CD4-positive, CD25-positive, alpha-beta regulatory T cell (primary cell): ENCODE data around the gene RBBP7. TPM values are rescaled to one million over a fixed set of nuclear protein-coding genes. Genes with fewer than 3 reads are reported as not detected.
A peak's percentile ranks its signal among the peaks of the same experiment; 100 is the strongest.

Experiments used
- ATAC-seq, 2 donors: fragments of 150-1000 bp; cut with Tn5 transposase; one replicate each; pipeline ENCODE4 v1.10.0; 2021; ENCODE audit warnings: low read depth in 2 of 2, moderate number of reproducible peaks in 2 of 2, moderate library complexity in 1 of 2
- DNase-seq, 3 donors: peaks; one replicate each; pipeline versions ENCODE4 v3.0.0 to v3.0.0-alpha.2; 2012 to 2022; ENCODE audit warnings: mixed read lengths in 1 of 3
- H3K27ac ChIP-seq: one replicate; pipeline ENCODE4 v1.7.0; 2013; ENCODE audit warnings: mild to moderate bottlenecking, low read length; ENCODE audit not compliant: insufficient read depth, poor library complexity, severe bottlenecking
- H3K27me3 ChIP-seq: one replicate; pipeline ENCODE4 v1.7.0; 2013; ENCODE audit warnings: low read length; ENCODE audit not compliant: control insufficient read depth, insufficient read depth
- H3K36me3 ChIP-seq: one replicate; pipeline ENCODE4 v1.7.0; 2013; ENCODE audit warnings: mild to moderate bottlenecking, low read length, moderate library complexity; ENCODE audit not compliant: control insufficient read depth, insufficient read depth
- H3K4me1 ChIP-seq: 2 replicates; pipeline ENCODE4 v1.7.0; 2013; ENCODE audit warnings: mild to moderate bottlenecking, low read length; ENCODE audit not compliant: insufficient read depth, control insufficient read depth, poor library complexity, severe bottlenecking
- H3K4me3 ChIP-seq: one replicate; pipeline ENCODE4 v1.7.0; 2013; ENCODE audit warnings: low read depth, mild to moderate bottlenecking, low read length, moderate library complexity
- H3K9me3 ChIP-seq, 2 experiments: 1 replicate in 1 of 2; 2 replicates in 1 of 2; pipeline ENCODE4 v1.7.0; 2013; ENCODE audit warnings: low read length in 2 of 2, mild to moderate bottlenecking in 1 of 2, moderate library complexity in 1 of 2; ENCODE audit not compliant: control insufficient read depth in 2 of 2
- H3K27ac Mint-ChIP-seq, 3 donors: one replicate each; pipeline ENCODE4 v1.8.0; 2020 to 2022; ENCODE audit warnings: mild to moderate bottlenecking in 3 of 3, mixed read lengths in 3 of 3, moderate library complexity in 2 of 3
- H3K27me3 Mint-ChIP-seq: one replicate; pipeline ENCODE4 v1.8.0; 2022; ENCODE audit warnings: mild to moderate bottlenecking, mixed read lengths
- H3K36me3 Mint-ChIP-seq: one replicate; pipeline ENCODE4 v1.8.0; 2020; ENCODE audit warnings: mixed read lengths
- H3K4me1 Mint-ChIP-seq, 4 donors: one replicate each; pipeline ENCODE4 v1.8.0; 2020 to 2022; ENCODE audit warnings: mixed read lengths in 4 of 4, mild to moderate bottlenecking in 1 of 4
- H3K4me3 Mint-ChIP-seq, 4 donors: one replicate each; pipeline ENCODE4 v1.8.0; 2020 to 2022; ENCODE audit warnings: mild to moderate bottlenecking in 4 of 4, mixed read lengths in 4 of 4, moderate library complexity in 3 of 4
- H3K9me3 Mint-ChIP-seq, 7 donors: one replicate each; pipeline ENCODE4 v1.8.0; 2020 to 2022; ENCODE audit warnings: mixed read lengths in 7 of 7, mild to moderate bottlenecking in 3 of 7, moderate library complexity in 2 of 7
- polyA plus RNA-seq, 4 donors: library from polyadenylated mRNA; unstranded; fragments of 300-500 nt; fragmentation: Illumina TruSeq; gene quantifications; one replicate each; pipeline ENCODE4 v1.2.3, GENCODE V29; 2021
- total RNA-seq: library from RNA; stranded (reverse); gene quantifications from one replicate; pipeline ENCODE4 v1.2.3, GENCODE V29; 2022

The RBBP7 gene
- total and polyA plus RNA-seq, 5 donors from 2014 or later, result 120 to 150 (median 141) TPM

GRCh38 chrX:16845686-16846085 lies 24.5 kb downstream of the RBBP7 start:
- H3K4me1 Mint-ChIP-seq, result peaks cover 0 to 5% (median 2%) of the 10 kb centered on the region in 4 donors

GRCh38 chrX:16843208-16843909 lies 26.8 kb downstream of the RBBP7 start:
- Histone ChIP-seq H3K27me3 (no peaks in the 10 kb centered on the region), H3K36me3 (peaks cover 62% of the 10 kb centered on the region), H3K4me3 (no peak overlapping the region), H3K27ac (no peak overlapping the region), H3K9me3 (no peaks in the 10 kb centered on the region), H3K4me1 (no peaks in the 10 kb centered on the region)
- H3K4me3 Mint-ChIP-seq, result no peak overlapping the region
- ATAC-seq, result no peak
- peak overlapping the region in 1 of 3 donors; percentile 71 for H3K27ac Mint-ChIP-seq
- peaks cover 58% of the 10 kb centered on the region for H3K36me3 Mint-ChIP-seq
- peaks cover 0 to 5% (median 2%) of the 10 kb centered on the region in 4 donors for H3K4me1 Mint-ChIP-seq
- H3K9me3 Mint-ChIP-seq, result no peaks in the 10 kb centered on the region
- no peaks in the 10 kb centered on the region for H3K27me3 Mint-ChIP-seq
- DNase-seq, result no peak

More at GRCh38 chrX:16845686-16846085, 24.5 kb downstream of the RBBP7 start:
- H3K9me3 ChIP-seq, result no peaks in the 10 kb centered on the region
- no peak overlapping the region for H3K27ac ChIP-seq
- no peaks in the 10 kb centered on the region for H3K9me3 Mint-ChIP-seq
- H3K27me3 ChIP-seq, result no peaks in the 10 kb centered on the region
- H3K36me3 Mint-ChIP-seq, result peaks cover 57% of the 10 kb centered on the region
- H3K27ac Mint-ChIP-seq, result no peak overlapping the region
- DNase-seq, result no peak
- H3K27me3 Mint-ChIP-seq, result no peaks in the 10 kb centered on the region
- H3K4me3 ChIP-seq, result no peak overlapping the region
- H3K36me3 ChIP-seq, result peaks cover 63% of the 10 kb centered on the region
- H3K4me1 ChIP-seq, result no peaks in the 10 kb centered on the region
- ATAC-seq, result peak in 1 of 2 donors; percentile 52
- H3K4me3 Mint-ChIP-seq, result no peak overlapping the region

GRCh38 chrX:16842684-16843083 lies 27.5 kb downstream of the RBBP7 start:
- no peak overlapping the region for H3K4me3 Mint-ChIP-seq
- no peak overlapping the region for H3K27ac ChIP-seq
- peaks cover 60% of the 10 kb centered on the region for H3K36me3 Mint-ChIP-seq
- H3K4me3 ChIP-seq, result no peak overlapping the region
- no peaks in the 10 kb centered on the region for H3K9me3 Mint-ChIP-seq
- H3K36me3 ChIP-seq, result peaks cover 61% of the 10 kb centered on the region
- no peaks in the 10 kb centered on the region for H3K27me3 Mint-ChIP-seq
- H3K27ac Mint-ChIP-seq, result no peak overlapping the region
- no peaks in the 10 kb centered on the region for H3K27me3 ChIP-seq
- H3K9me3 ChIP-seq, result no peaks in the 10 kb centered on the region
- H3K4me1 ChIP-seq, result no peaks in the 10 kb centered on the region
- peaks cover 0 to 5% (median 2%) of the 10 kb centered on the region in 4 donors for H3K4me1 Mint-ChIP-seq
- ATAC-seq (no peak), DNase-seq (no peak)

- Mint-ChIP-seq H3K9me3 (no peaks in the 10 kb centered on the region), H3K36me3 (peaks cover 62% of the 10 kb centered on the region)
- H3K27me3 ChIP-seq, result no peaks in the 10 kb centered on the region
These were observed 30.2 kb downstream of the RBBP7 start for GRCh38 chrX:16839852-16840460.

GRCh38 chrX:16839219-16839851 lies 30.8 kb downstream of the RBBP7 start:
- peaks cover 0 to 2% (median 1%) of the 10 kb centered on the region in 4 donors for H3K4me1 Mint-ChIP-seq
- no peak overlapping the region for H3K4me3 Mint-ChIP-seq
- H3K27me3 Mint-ChIP-seq, result no peaks in the 10 kb centered on the region
- peak overlapping the region in 2 of 3 donors; percentile 11 to 26 for H3K27ac Mint-ChIP-seq
- DNase-seq (no peak), ATAC-seq (no peak)
- Histone ChIP-seq H3K36me3 (peaks cover 54% of the 10 kb centered on the region), H3K9me3 (no peaks in the 10 kb centered on the region), H3K4me3 (no peak overlapping the region), H3K4me1 (no peaks in the 10 kb centered on the region), H3K27ac (no peak overlapping the region), H3K27me3 (no peaks in the 10 kb centered on the region)
- H3K9me3 Mint-ChIP-seq, result no peaks in the 10 kb centered on the region
- H3K36me3 Mint-ChIP-seq, result peaks cover 57% of the 10 kb centered on the region

More at GRCh38 chrX:16839852-16840460, 30.2 kb downstream of the RBBP7 start:
- Histone ChIP-seq H3K27ac (no peak overlapping the region), H3K36me3 (peaks cover 57% of the 10 kb centered on the region), H3K4me3 (no peak overlapping the region), H3K9me3 (no peaks in the 10 kb centered on the region), H3K4me1 (no peaks in the 10 kb centered on the region)
- ATAC-seq (no peak), DNase-seq (no peak)
- Mint-ChIP-seq H3K4me3 (no peak overlapping the region), H3K27me3 (no peaks in the 10 kb centered on the region), H3K4me1 (peaks cover 0 to 5% (median 4%) of the 10 kb centered on the region in 4 donors), H3K27ac (no peak overlapping the region)

GRCh38 chrX:16838202-16839066 lies 31.7 kb downstream of the RBBP7 start:
- H3K4me3 Mint-ChIP-seq, result no peak overlapping the region
- H3K4me1 ChIP-seq, result no peaks in the 10 kb centered on the region
- no peaks in the 10 kb centered on the region for H3K27me3 ChIP-seq
- H3K4me1 Mint-ChIP-seq, result peaks cover 0 to 2% (median 1%) of the 10 kb centered on the region in 4 donors
- H3K27ac Mint-ChIP-seq, result peak overlapping the region in 1 of 3 donors; percentile 26
- no peak overlapping the region for H3K27ac ChIP-seq
- DNase-seq (no peak), ATAC-seq (no peak)
- no peaks in the 10 kb centered on the region for H3K9me3 ChIP-seq
- H3K9me3 Mint-ChIP-seq, result no peaks in the 10 kb centered on the region
- peaks cover 61% of the 10 kb centered on the region for H3K36me3 Mint-ChIP-seq
- no peak overlapping the region for H3K4me3 ChIP-seq
- H3K36me3 ChIP-seq, result peaks cover 51% of the 10 kb centered on the region
- no peaks in the 10 kb centered on the region for H3K27me3 Mint-ChIP-seq

- Mint-ChIP-seq H3K27me3 (no peaks in the 10 kb centered on the region), H3K36me3 (peaks cover 57% of the 10 kb centered on the region), H3K4me3 (peak overlapping the region in 1 of 4 donors; percentile 53), H3K4me1 (peaks cover 0 to 2% (median 1%) of the 10 kb centered on the region in 4 donors), H3K27ac (peak overlapping the region in 1 of 3 donors; percentile 25), H3K9me3 (no peaks in the 10 kb centered on the region)
- peaks cover 55% of the 10 kb centered on the region for H3K36me3 ChIP-seq
- ATAC-seq, result peak; percentile 24 to 52
- DNase-seq, result peak in 1 of 3 donors; percentile 16
- H3K27me3 ChIP-seq, result no peaks in the 10 kb centered on the region
- no peak overlapping the region for H3K27ac ChIP-seq
- H3K4me3 ChIP-seq, result no peak overlapping the region
- H3K9me3 ChIP-seq, result no peaks in the 10 kb centered on the region
- no peaks in the 10 kb centered on the region for H3K4me1 ChIP-seq
These were observed 33.8 kb downstream of the RBBP7 start for GRCh38 chrX:16836371-16836770.
